Osteocyte (in vitro differentiated cells): ENCODE data around the gene DDAH1. TPM values are rescaled to one million over a fixed set of nuclear protein-coding genes. Genes with fewer than 3 reads are reported as not detected.

ENCODE experiments used
- DNase-seq: peaks from one replicate; pipeline ENCODE4 v3.0.0; 2021; ENCODE audit warnings: mixed read lengths; ENCODE audit not compliant: unreplicated experiment; ENCODE audit errors: extremely low spot score
- H3K27ac Mint-ChIP-seq: one replicate; pipeline ENCODE4 v1.8.0; 2021; ENCODE audit warnings: mild to moderate bottlenecking, mixed read lengths; ENCODE audit not compliant: unreplicated experiment
- H3K27me3 Mint-ChIP-seq: one replicate; pipeline ENCODE4 v1.8.0; 2021; ENCODE audit warnings: mixed read lengths; ENCODE audit not compliant: unreplicated experiment
- H3K36me3 Mint-ChIP-seq: one replicate; pipeline ENCODE4 v1.8.0; 2021; ENCODE audit warnings: mixed read lengths; ENCODE audit not compliant: unreplicated experiment
- H3K4me1 Mint-ChIP-seq: one replicate; pipeline ENCODE4 v1.8.0; 2021; ENCODE audit warnings: mixed read lengths; ENCODE audit not compliant: unreplicated experiment
- H3K4me3 Mint-ChIP-seq: one replicate; pipeline ENCODE4 v1.8.0; 2021; ENCODE audit warnings: mild to moderate bottlenecking, moderate library complexity, mixed read lengths; ENCODE audit not compliant: unreplicated experiment
- H3K9me3 Mint-ChIP-seq: one replicate; pipeline ENCODE4 v1.8.0; 2021; ENCODE audit warnings: mixed read lengths; ENCODE audit not compliant: unreplicated experiment
- CTCF ChIP-seq: fragments of 200-600 bp; sonication (generic); IDR thresholded peaks from 2 replicates; pipeline ENCODE4 v1.5.0; 2021; ENCODE audit warnings: antibody characterized with exemption, mild to moderate bottlenecking, moderate library complexity
- total RNA-seq: library from RNA; stranded (reverse); gene quantifications from 2 replicates; pipeline ENCODE4 v1.2.1, GENCODE V29; 2021

Gene DDAH1
- total RNA-seq, 1 donor from 2014 or later = 46.8 TPM

- no peak for TF ChIP-seq CTCF
- Mint-ChIP-seq H3K4me1 (peaks cover 22% of the 10 kb centered on the region), H3K9me3 (no peaks in the 10 kb centered on the region), H3K36me3 (peaks cover 21% of the 10 kb centered on the region), H3K4me3 (no peak overlapping the region), H3K27me3 (no peaks in the 10 kb centered on the region), H3K27ac (no peak overlapping the region)
- DNase-seq = no peak
Measured at GRCh38 chr1:85490270-85490985, 25.5 kb upstream of the DDAH1 start.

- Mint-ChIP-seq H3K4me1 (peaks cover 12% of the 10 kb centered on the region), H3K36me3 (peaks cover 13% of the 10 kb centered on the region)
- DNase-seq = no peak
Measured at GRCh38 chr1:85488126-85488525, 23.2 kb upstream of the DDAH1 start.

GRCh38 chr1:85485516-85485915, 20.6 kb upstream of the DDAH1 start:
- H3K4me1 Mint-ChIP-seq = peaks cover 12% of the 10 kb centered on the region
- no peak for DNase-seq
- H3K36me3 Mint-ChIP-seq = peaks cover 13% of the 10 kb centered on the region
- TF ChIP-seq CTCF = no peak
- no peaks in the 10 kb centered on the region for H3K9me3 Mint-ChIP-seq
- H3K4me3 Mint-ChIP-seq = no peak overlapping the region
- no peak overlapping the region for H3K27ac Mint-ChIP-seq
- H3K27me3 Mint-ChIP-seq = no peaks in the 10 kb centered on the region

More at GRCh38 chr1:85488126-85488525, 23.2 kb upstream of the DDAH1 start:
- H3K4me3 Mint-ChIP-seq = no peak overlapping the region
- no peaks in the 10 kb centered on the region for H3K9me3 Mint-ChIP-seq
- H3K27me3 Mint-ChIP-seq = no peaks in the 10 kb centered on the region
- no peak overlapping the region for H3K27ac Mint-ChIP-seq
- TF ChIP-seq CTCF = no peak

GRCh38 chr1:85484716-85485115, 19.8 kb upstream of the DDAH1 start:
- no peaks in the 10 kb centered on the region for H3K27me3 Mint-ChIP-seq
- no peak overlapping the region for H3K4me3 Mint-ChIP-seq
- no peaks in the 10 kb centered on the region for H3K9me3 Mint-ChIP-seq
- peaks cover 17% of the 10 kb centered on the region for H3K36me3 Mint-ChIP-seq
- no peak for DNase-seq
- no peak overlapping the region for H3K27ac Mint-ChIP-seq
- no peak for TF ChIP-seq CTCF
- H3K4me1 Mint-ChIP-seq = peaks cover 14% of the 10 kb centered on the region

- H3K4me3 Mint-ChIP-seq = no peak overlapping the region
- DNase-seq = no peak
- H3K4me1 Mint-ChIP-seq = peaks cover 14% of the 10 kb centered on the region
- H3K27ac Mint-ChIP-seq = no peak overlapping the region
- H3K9me3 Mint-ChIP-seq = no peaks in the 10 kb centered on the region
- H3K27me3 Mint-ChIP-seq = no peaks in the 10 kb centered on the region
- H3K36me3 Mint-ChIP-seq = peaks cover 16% of the 10 kb centered on the region
- no peak for TF ChIP-seq CTCF
Measured at GRCh38 chr1:85484264-85484663, 19.3 kb upstream of the DDAH1 start.
